Endothelial cell of umbilical vein (primary cell): ENCODE measurements around the gene LARP6. TPM values are rescaled to one million over a fixed set of nuclear protein-coding genes. Genes with fewer than 3 reads are reported as not detected.

Source experiments
- BruUV-seq: library from RNA; stranded (reverse); fragments of 400-500 nt; replicated peaks from 2 replicates; lab custom pipeline; 2021; lab: Mats Ljungman, UMichigan
- CTCF ChIA-PET: fragments of 300-600, 350-600 bp; sonication (Branson Sonifier 250); formaldehyde crosslinking; loops from one replicate; lab custom pipeline; 2021; ENCODE audit warnings: antibody characterized with exemption, inconsistent platforms; lab: Charles Lee
- POLR2A ChIA-PET: fragments of 300-600, 350-600 bp; sonication (Branson Sonifier 250); formaldehyde crosslinking; loops from one replicate; lab custom pipeline; 2021; ENCODE audit warnings: antibody characterized with exemption, inconsistent platforms; lab: Charles Lee
- DNase-seq: peaks from one replicate; pipeline ENCODE4 v3.0.0-alpha.2; 2011; ENCODE audit warnings: low read depth, low spot score
- FAIRE-seq: peaks from 2 replicates; lab custom pipeline; 2011; peaks lifted over from hg19 to GRCh38; lab: Jason Lieb, UNC
- H2AFZ ChIP-seq: 2 replicates; pipeline ENCODE4 v1.6.0; 2012; ENCODE audit warnings: low read depth, low read length, control low read depth, inconsistent platforms
- H3K27ac ChIP-seq: 2 replicates; pipeline ENCODE4 v1.5.1; 2011; ENCODE audit warnings: low read depth, mild to moderate bottlenecking, control low read depth, low read length, moderate library complexity; ENCODE audit not compliant: insufficient read depth
- H3K27me3 ChIP-seq, 2 experiments: 2 replicates each; pipeline versions ENCODE4 v1.6.0 to v1.6.1; 2011; ENCODE audit warnings: low read length in 2 of 2, mixed read lengths in 1 of 2; ENCODE audit not compliant: control insufficient read depth in 2 of 2, insufficient read depth in 2 of 2
- H3K36me3 ChIP-seq, 2 experiments: 2 replicates in 1 of 2; 3 replicates in 1 of 2; pipeline ENCODE4 v1.5.1; 2011; ENCODE audit warnings: low read length in 2 of 2, mild to moderate bottlenecking in 1 of 2, moderate library complexity in 1 of 2; ENCODE audit not compliant: control insufficient read depth in 2 of 2, insufficient read depth in 2 of 2; ENCODE audit errors: extremely low read depth in 1 of 2
- H3K4me1 ChIP-seq: 3 replicates; pipeline ENCODE4 v1.5.1; 2011; ENCODE audit warnings: mild to moderate bottlenecking, low read length; ENCODE audit not compliant: control insufficient read depth, insufficient read depth; ENCODE audit errors: extremely low read depth
- H3K4me2 ChIP-seq: 2 replicates; pipeline ENCODE4 v1.6.1; 2011; ENCODE audit warnings: low read length, control low read depth, mixed read lengths; ENCODE audit not compliant: insufficient read depth
- H3K4me3 ChIP-seq, 3 experiments: fragments of 200-600 bp in 1 of 3; sonication (generic), shearing (Covaris generic) in 1 of 3; replicated peaks in 1 of 3; 2 replicates each; pipeline ENCODE4 v1.5.1; 2011 to 2016; ENCODE audit warnings: control low read depth in 3 of 3, low read length in 3 of 3, mild to moderate bottlenecking in 2 of 3, inconsistent platforms in 1 of 3, low read depth in 1 of 3, moderate library complexity in 1 of 3; ENCODE audit not compliant: insufficient read depth in 1 of 3
- H3K79me2 ChIP-seq: 2 replicates; pipeline ENCODE4 v1.6.0; 2012; ENCODE audit warnings: low read length, inconsistent platforms; ENCODE audit not compliant: control insufficient read depth, insufficient read depth
- H3K9ac ChIP-seq: replicated peaks from 2 replicates; pipeline ENCODE3; 2011; ENCODE audit warnings: low read length, control low read depth; ENCODE audit not compliant: insufficient read depth; ENCODE audit errors: extremely low read depth
- H3K9me1 ChIP-seq: replicated peaks from 3 replicates; pipeline ENCODE4 v1.6.0; 2011; ENCODE audit warnings: mild to moderate bottlenecking, low read length; ENCODE audit not compliant: control insufficient read depth, insufficient read depth; ENCODE audit errors: extremely low read depth
- H3K9me3 ChIP-seq: replicated peaks from 2 replicates; pipeline ENCODE4 v1.5.1; 2012; ENCODE audit warnings: low read length, inconsistent platforms; ENCODE audit not compliant: control insufficient read depth, insufficient read depth
- H4K20me1 ChIP-seq: replicated peaks from 2 replicates; pipeline ENCODE3; 2011; ENCODE audit warnings: mild to moderate bottlenecking, low read length; ENCODE audit not compliant: control insufficient read depth, insufficient read depth; ENCODE audit errors: extremely low read depth
- CTCF ChIP-seq, 2 donors: IDR thresholded peaks; 1 replicate in 1 of 2; 2 replicates in 1 of 2; pipeline ENCODE4 v1.5.1; 2011; ENCODE audit warnings: low read length in 2 of 2, mild to moderate bottlenecking in 2 of 2, moderate library complexity in 2 of 2, control low read depth in 1 of 2, inconsistent platforms in 1 of 2, low read depth in 1 of 2; ENCODE audit not compliant: insufficient read depth in 1 of 2; ENCODE audit errors: extremely low read depth in 1 of 2
- EZH2 ChIP-seq: IDR thresholded peaks from 2 replicates; pipeline ENCODE4 v1.6.1; 2012; ENCODE audit warnings: borderline replicate concordance, low read depth, mild to moderate bottlenecking, moderate library complexity, low read length, inconsistent platforms; ENCODE audit not compliant: severe bottlenecking
- FOS ChIP-seq: IDR thresholded peaks from 2 replicates; pipeline ENCODE4 v1.6.1; 2011; ENCODE audit warnings: mild to moderate bottlenecking, low read length, moderate library complexity, borderline replicate concordance; ENCODE audit not compliant: insufficient read depth
- GATA2 ChIP-seq: IDR thresholded peaks from 2 replicates; pipeline ENCODE4 v1.7.0; 2011; ENCODE audit warnings: low read depth, mild to moderate bottlenecking, moderate library complexity, mixed read lengths, low read length; ENCODE audit not compliant: insufficient read length, insufficient read depth
- JUN ChIP-seq: IDR thresholded peaks from 2 replicates; pipeline ENCODE4 v1.6.1; 2011; ENCODE audit warnings: borderline replicate concordance, low read depth; ENCODE audit not compliant: insufficient read length, insufficient read depth
- MAX ChIP-seq: IDR thresholded peaks from 2 replicates; pipeline ENCODE4 v1.6.1; 2011; ENCODE audit not compliant: insufficient read depth, insufficient read length
- MYC ChIP-seq: IDR thresholded peaks from one replicate; pipeline ENCODE4 v1.6.1; 2011; ENCODE audit warnings: mild to moderate bottlenecking, low read depth, low read length
- POLR2A ChIP-seq: IDR thresholded peaks from 2 replicates; pipeline ENCODE4 v1.6.1; 2012; ENCODE audit warnings: low read depth, mild to moderate bottlenecking, control low read depth, low read length
- POLR2AphosphoS5 ChIP-seq: IDR thresholded peaks from 2 replicates; pipeline ENCODE4 v1.6.1; 2012; ENCODE audit warnings: low read depth, mild to moderate bottlenecking, control low read depth, low read length, moderate library complexity; ENCODE audit not compliant: insufficient read depth
- dilution Hi-C: fragments of 300-500 bp; cut with MboI; formaldehyde crosslinking; loops from one replicate; pipeline ENCODE4 v1.15.0; 2019; ENCODE audit warnings: low sequenced_read_pairs; ENCODE audit not compliant: extremely low pct_ligation_motif_present
- intact Hi-C: fragments of 100-400 bp; cut with micrococcal nuclease; formaldehyde crosslinking; loops from one replicate; pipeline ENCODE4 v1.10.0; 2022
- polyA plus RNA-seq, 4 experiments: library from polyadenylated mRNA; depleted of rRNA in 3 of 4; stranded (reverse) in 3 of 4; unstranded in 1 of 4; fragments of >200 nt; gene quantifications; 2 replicates each; pipeline versions ENCODE4 v1.2.1 to v1.2.3, GENCODE V29; 2011 to 2012; ENCODE audit warnings: missing spikeins in 1 of 4
- total RNA-seq: library from RNA; stranded (reverse); gene quantifications from 2 replicates; pipeline ENCODE4 v1.2.3, GENCODE V29; 2021

Gene LARP6
- total and polyA plus RNA-seq, 2 donors (not counting 3 experiments of a cell fraction or from before 2014, with no cell fraction given): 16.9 to 56.2 TPM

- Histone ChIP-seq H3K27ac (no peak overlapping the region), H4K20me1 (no peaks in the 10 kb centered on the region), H3K27me3 (no peaks in the 10 kb centered on the region), H3K4me3 (no peak overlapping the region), H3K9me3 (no peaks in the 10 kb centered on the region), H3K4me2 (no peak overlapping the region), H3K9ac (no peak overlapping the region), H3K79me2 (no peaks in the 10 kb centered on the region), H3K36me3 (no peaks in the 10 kb centered on the region), H2AFZ (no peak overlapping the region), H3K9me1 (no peaks in the 10 kb centered on the region), H3K4me1 (peaks cover 8% of the 10 kb centered on the region)
- BruUV-seq: no TSS peak
- dilution Hi-C loops (no loop called here), intact Hi-C loops (no loop called here)
- ChIA-PET POLR2A (no interaction called here), CTCF (interaction anchor here (4.4 kb wide), 1 partner anchor 51 kb away, joined by 160 read pairs; no protein-coding TSS in a partner anchor)
- TF ChIP-seq MYC: no peak
- TF ChIP-seq MAX: no peak
- no peak for TF ChIP-seq EZH2
- TF ChIP-seq JUN: no peak
- TF ChIP-seq POLR2A: no peak
- no peak for TF ChIP-seq CTCF (IDR thresholded peaks at IDR 0.05; ENCODE audit: extremely low read depth in 1 of 2, insufficient read depth in 1 of 2, low read depth in 1 of 2, low read length in 2 of 2)
- TF ChIP-seq GATA2: no peak
- no peak for TF ChIP-seq FOS
- no peak for TF ChIP-seq POLR2AphosphoS5
- no peak for FAIRE-seq
- no peak for DNase-seq
Observed at GRCh38 chr15:70876683-70877082, 22.7 kb upstream of the LARP6 start.
